Right cardiac atrium (tissue), 5 donors: Measurements from ENCODE around the gene ULK4. TPM values are rescaled to one million over a fixed set of nuclear protein-coding genes. Genes with fewer than 3 reads are reported as not detected.

Source experiments
- ATAC-seq, 2 donors: fragments of 200-7000 bp; cut with Tn5 transposase; one replicate each; pipeline versions ENCODE4 v1.8.0 to v1.9.1; 2020; ENCODE audit warnings: moderate library complexity in 2 of 2, mild to moderate bottlenecking in 1 of 2
- DNase-seq, 3 donors: peaks; one replicate each; pipeline ENCODE4 v3.0.0-alpha.2; 2020
- H3K27ac ChIP-seq: one replicate; pipeline ENCODE4 v1.5.1; 2013; ENCODE audit warnings: mild to moderate bottlenecking, low read length, control low read depth, moderate library complexity
- H3K27me3 ChIP-seq: one replicate; pipeline ENCODE4 v1.6.1; 2013; ENCODE audit not compliant: control insufficient read depth, insufficient read depth
- H3K4me1 ChIP-seq: one replicate; pipeline ENCODE4 v1.6.1; 2013; ENCODE audit warnings: low read length; ENCODE audit not compliant: control insufficient read depth, insufficient read depth
- H3K4me3 ChIP-seq: one replicate; pipeline ENCODE4 v1.5.1; 2013; ENCODE audit warnings: low read length, control low read depth
- H3K9me3 ChIP-seq: one replicate; pipeline ENCODE4 v1.6.1; 2013; ENCODE audit warnings: low read length; ENCODE audit not compliant: control insufficient read depth
- WGBS: extraction: QIAGEN DNeasy Blood & Tissue Kit; methylation state at CpG from one replicate; pipeline ENCODE4 v1.1.7; 2013; 5-methylcytosine and 5-hydroxymethylcytosine counted together
- intact Hi-C, 4 donors: fragments of 100-400 bp; cut with DNase I; formaldehyde crosslinking; loops; one replicate each; pipeline versions ENCODE4 v1.11.0 to v1.14.0; 2022 to 2023
- polyA plus RNA-seq: library from polyadenylated mRNA; stranded (reverse); fragments of 200-250 nt; gene quantifications from one replicate; pipeline ENCODE4 v1.2.3, GENCODE V29; 2013
- total RNA-seq, 4 donors: library from RNA; stranded (reverse); fragmentation: NEBNext Ultra II Directional; extraction: Animal tissue kit (Norgen Biotek cat#: 25700); gene quantifications; one replicate each; pipeline ENCODE4 v1.2.1, GENCODE V29; 2021
- donor health status: healthy with polysubstance abuse.
- donor health status: DM: no; HTN: yes; CAD: no.
- donor health status: DM: no; HTN: no; CAD: no.
- donor health status: DM: no; HTN: yes; CAD: no; lungs with severe emphysema.
- donor health status: DM: yes; HTN: yes; CAD: no.

The ULK4 gene
- total and polyA plus RNA-seq, 5 donors = 13.8 to 22.4 (median 18.0) TPM

DNA sequence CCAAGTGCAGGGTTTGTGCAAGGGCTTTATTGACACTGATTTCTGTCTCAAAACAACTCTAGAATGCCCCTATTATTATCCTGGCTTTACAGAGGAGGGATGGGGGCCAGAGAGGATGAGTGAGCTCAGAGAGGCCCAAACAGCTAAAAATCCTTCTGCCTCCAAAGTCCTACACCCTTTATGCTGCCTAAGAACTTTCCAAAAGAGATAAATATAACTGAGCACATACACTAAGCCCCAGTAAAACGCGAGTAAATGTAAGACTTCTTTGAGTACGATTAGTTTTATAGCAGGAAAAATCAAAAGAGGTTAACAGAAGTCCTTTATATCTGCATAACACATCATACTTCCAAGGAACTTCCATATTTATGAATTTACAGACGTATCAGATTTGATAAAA is 613.5 kb downstream of the ULK4 start:
- H3K9me3 ChIP-seq = no peaks in the 10 kb centered on the region
- no peaks in the 10 kb centered on the region for H3K27me3 ChIP-seq
- peaks cover 4% of the 10 kb centered on the region for H3K4me1 ChIP-seq
- 90% methylated on average over 4 of the region's 4 CpGs for WGBS
- no peak overlapping the region for H3K27ac ChIP-seq
- no peak for DNase-seq
- intact Hi-C loops = no loop called here
- no peak overlapping the region for H3K4me3 ChIP-seq
- ATAC-seq = no peak

DNA sequence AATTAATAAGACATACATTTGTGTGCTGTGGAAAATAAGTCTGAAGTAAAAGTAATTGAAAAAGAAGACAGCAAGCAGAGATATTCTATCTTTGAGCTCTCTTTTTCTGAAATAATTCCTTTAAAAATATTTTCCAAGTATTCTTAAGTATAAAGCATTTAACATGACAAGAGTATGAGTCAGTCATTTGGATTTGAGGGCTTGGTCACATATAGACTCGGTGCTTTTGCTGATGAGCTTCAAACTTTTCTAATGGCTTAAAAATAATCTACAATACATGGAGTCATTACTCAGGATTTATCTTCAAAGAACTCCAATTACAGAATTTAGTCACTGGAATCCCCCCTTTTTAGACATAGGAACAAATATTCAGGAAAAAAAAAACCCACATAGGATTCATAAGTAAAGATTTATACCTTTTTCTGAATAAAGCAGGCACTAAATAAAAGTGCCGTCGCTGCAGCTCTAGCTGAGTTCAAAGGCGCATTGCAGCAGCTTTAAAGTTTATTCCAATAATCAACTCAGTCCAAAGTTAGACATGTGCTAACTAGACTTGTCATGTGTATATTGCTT is 615.1 kb downstream of the ULK4 start:
- ATAC-seq (no peak), DNase-seq (no peak)
- 79% methylated on average over 4 of the region's 4 CpGs for WGBS

DNA sequence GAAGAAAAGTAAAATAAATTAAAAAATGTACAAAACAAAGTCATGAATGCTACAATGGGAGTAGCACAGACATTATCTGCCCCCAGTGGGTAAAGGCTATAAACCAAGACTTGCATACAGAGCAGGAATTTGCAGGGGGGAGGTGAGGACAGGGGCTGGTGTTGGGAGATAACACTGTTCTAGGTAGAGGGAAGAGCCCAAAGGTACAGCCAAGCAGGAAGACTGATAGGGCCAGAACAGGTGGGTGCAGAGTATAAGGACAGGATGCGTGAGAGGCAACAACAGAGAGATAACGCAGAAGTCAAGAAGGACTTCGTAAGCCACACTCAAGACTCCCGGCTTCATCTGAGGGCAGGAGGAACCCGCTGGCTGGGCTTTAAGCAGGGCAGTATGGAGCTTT is 616.1 kb downstream of the ULK4 start:
- H3K27ac ChIP-seq = no peak overlapping the region
- H3K4me3 ChIP-seq = no peak overlapping the region
- H3K9me3 ChIP-seq = no peaks in the 10 kb centered on the region
- no peak for ATAC-seq
- no peaks in the 10 kb centered on the region for H3K4me1 ChIP-seq
- WGBS = 91% methylated on average over 5 of the region's 5 CpGs
- DNase-seq = no peak
- intact Hi-C loops = no loop called here
- no peaks in the 10 kb centered on the region for H3K27me3 ChIP-seq

More for the DNA sequence above, 615.1 kb downstream of the ULK4 start:
- H3K4me1 ChIP-seq = peaks cover 2% of the 10 kb centered on the region
- no peaks in the 10 kb centered on the region for H3K27me3 ChIP-seq
- H3K9me3 ChIP-seq = no peaks in the 10 kb centered on the region
- intact Hi-C loops = no loop called here
- no peak overlapping the region for H3K4me3 ChIP-seq
- no peak overlapping the region for H3K27ac ChIP-seq

DNA sequence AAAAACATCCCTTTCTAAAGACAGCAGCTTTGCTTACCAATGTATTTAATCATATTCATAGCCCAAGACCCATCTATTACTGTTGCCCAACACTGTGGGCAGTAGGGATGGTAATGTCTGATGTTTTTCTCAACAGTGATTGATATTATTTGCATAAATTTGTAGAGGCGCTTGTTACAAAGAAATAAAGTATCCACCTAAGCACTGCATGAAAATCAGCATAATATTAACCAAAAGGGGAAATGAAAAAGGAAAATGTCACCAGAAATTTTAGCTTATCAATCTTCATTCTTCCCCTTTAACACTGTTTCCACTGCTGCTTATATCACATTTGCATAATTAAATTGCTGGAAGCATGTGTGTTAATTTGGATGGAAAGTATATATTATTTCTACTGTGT is 622.1 kb downstream of the ULK4 start:
- Histone ChIP-seq H3K4me3 (no peak overlapping the region), H3K9me3 (no peaks in the 10 kb centered on the region), H3K27ac (no peak overlapping the region), H3K27me3 (no peaks in the 10 kb centered on the region), H3K4me1 (no peaks in the 10 kb centered on the region)
- ATAC-seq = no peak
- 93% methylated on average over 1 of the region's 1 CpG for WGBS
- intact Hi-C loops = no loop called here
- no peak for DNase-seq

DNA sequence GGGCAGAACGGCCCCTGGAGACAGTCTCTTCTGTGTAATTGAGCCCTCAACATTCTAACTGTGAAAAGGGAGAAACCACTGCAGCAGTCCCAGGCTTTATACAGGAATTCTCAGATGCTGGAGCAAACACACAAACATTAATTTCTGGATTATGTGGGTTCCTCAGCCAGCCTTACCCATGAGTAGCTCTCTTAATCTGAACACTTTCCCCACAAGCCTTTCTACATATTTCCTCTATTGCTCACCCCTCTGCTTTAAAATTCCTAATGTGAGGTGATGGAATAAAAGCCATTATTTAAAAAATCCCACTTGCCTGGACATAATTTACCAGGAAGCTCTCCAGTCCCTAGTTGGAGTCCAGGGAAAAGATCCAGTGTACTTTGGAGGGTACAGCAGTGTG is 623.6 kb downstream of the ULK4 start:
- WGBS = 73% methylated on average over 1 of the region's 1 CpG
- H3K4me3 ChIP-seq = no peak overlapping the region
- no peaks in the 10 kb centered on the region for H3K9me3 ChIP-seq
- DNase-seq = no peak
- no peak for ATAC-seq
- no peak overlapping the region for H3K27ac ChIP-seq
- intact Hi-C loops = no loop called here
- no peaks in the 10 kb centered on the region for H3K4me1 ChIP-seq
- no peaks in the 10 kb centered on the region for H3K27me3 ChIP-seq

DNA sequence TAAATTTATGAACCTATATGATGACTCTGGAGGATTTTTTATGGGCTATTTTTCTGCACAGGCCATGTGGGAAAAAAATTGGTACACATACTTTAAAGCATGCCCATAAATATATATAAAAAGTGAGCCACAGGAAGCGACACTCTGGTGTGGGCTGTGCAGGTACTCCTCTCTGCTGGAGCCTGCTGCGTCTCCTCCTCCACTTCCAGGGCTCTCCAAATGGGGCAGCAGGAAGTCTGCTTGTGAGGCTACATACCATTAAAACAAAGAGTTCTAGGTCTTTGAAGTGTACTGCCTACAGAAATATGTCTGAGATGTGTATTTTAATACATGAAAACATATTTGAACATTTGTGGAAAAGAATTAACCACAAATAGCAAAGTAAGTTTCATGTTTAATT is 627.5 kb downstream of the ULK4 start:
- intact Hi-C loops = no loop called here
- H3K4me1 ChIP-seq = peaks cover 8% of the 10 kb centered on the region
- no peak overlapping the region for H3K4me3 ChIP-seq
- H3K27ac ChIP-seq = no peak overlapping the region
- DNase-seq (no peak), ATAC-seq (no peak)
- H3K9me3 ChIP-seq = no peaks in the 10 kb centered on the region
- no peaks in the 10 kb centered on the region for H3K27me3 ChIP-seq
- 80% methylated on average over 2 of the region's 2 CpGs for WGBS

DNA sequence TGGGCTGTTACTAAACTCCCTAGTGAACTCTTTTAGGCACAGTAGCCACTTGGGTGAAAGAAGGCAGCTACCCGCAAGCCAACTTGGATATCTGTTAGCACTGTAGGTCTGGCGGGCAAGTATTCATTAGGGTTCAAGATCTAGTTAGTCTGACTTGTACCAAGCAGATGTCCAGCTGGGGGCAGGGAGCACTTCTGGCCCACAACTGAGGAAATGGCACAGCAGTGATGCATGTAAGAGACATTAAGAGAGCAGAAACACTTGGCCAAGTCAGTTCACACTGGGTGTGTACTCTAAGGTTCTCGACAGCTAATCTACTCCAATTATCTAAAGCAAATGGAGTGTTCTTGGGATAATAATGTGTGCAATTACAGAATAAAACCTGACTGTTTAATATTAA is 630.9 kb downstream of the ULK4 start:
- Histone ChIP-seq H3K27ac (no peak overlapping the region), H3K27me3 (no peaks in the 10 kb centered on the region), H3K4me1 (peaks cover 8% of the 10 kb centered on the region), H3K9me3 (no peaks in the 10 kb centered on the region), H3K4me3 (no peak overlapping the region)
- intact Hi-C loops = no loop called here
- 80% methylated on average over 3 of the region's 3 CpGs for WGBS
- peak in 1 of 2 donors; percentile 14 for ATAC-seq
- no peak for DNase-seq

DNA sequence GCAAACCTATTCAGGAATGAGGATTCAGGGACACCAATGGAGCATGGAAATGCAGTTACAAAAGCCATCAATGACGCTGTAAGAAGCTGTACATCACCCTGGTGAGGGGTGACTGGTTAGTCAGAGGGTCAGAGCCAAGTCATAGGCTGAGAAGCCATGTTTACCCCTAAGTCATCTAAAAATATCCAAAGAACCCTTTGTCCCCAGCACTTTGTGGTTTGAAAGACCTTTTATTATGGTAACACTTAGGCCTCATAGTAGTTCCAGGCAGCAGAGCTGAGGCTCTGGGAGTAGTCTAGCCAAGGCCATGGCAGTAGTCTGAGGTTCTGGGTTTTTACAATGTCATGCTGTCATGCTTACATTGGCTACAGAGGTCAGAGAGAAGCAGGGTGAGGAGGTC is 631.4 kb downstream of the ULK4 start:
- Histone ChIP-seq H3K4me3 (no peak overlapping the region), H3K9me3 (no peaks in the 10 kb centered on the region), H3K27ac (no peak overlapping the region), H3K4me1 (peaks cover 8% of the 10 kb centered on the region), H3K27me3 (no peaks in the 10 kb centered on the region)
- 80% methylated on average over 1 of the region's 1 CpG for WGBS
- ATAC-seq = peak; percentile 21 to 31
- intact Hi-C loops = no loop called here
- DNase-seq = no peak

DNA sequence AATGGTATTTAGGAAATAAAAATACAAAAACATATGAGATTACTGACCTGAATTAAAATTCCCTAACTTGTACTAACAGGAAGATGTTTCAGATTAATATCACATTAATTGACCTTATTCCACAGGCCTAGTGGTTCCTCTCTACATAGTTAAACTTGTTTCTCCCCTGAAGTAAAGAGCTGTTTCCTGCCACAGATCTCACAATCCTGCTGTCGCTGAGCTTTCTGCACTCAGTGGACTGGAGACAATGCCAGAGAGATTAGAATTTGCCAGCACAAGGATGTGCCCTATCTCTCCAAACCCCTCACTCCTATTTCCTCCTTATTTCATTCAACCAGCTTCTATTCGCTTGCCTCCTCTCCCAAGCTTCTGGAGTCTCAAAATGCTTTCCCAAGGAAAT is 632.0 kb downstream of the ULK4 start:
- Histone ChIP-seq H3K27me3 (no peaks in the 10 kb centered on the region), H3K9me3 (no peaks in the 10 kb centered on the region), H3K4me3 (no peak overlapping the region), H3K27ac (no peak overlapping the region), H3K4me1 (peaks cover 8% of the 10 kb centered on the region)
- 36% methylated on average over 2 of the region's 2 CpGs for WGBS
- no peak for DNase-seq
- peak; percentile 22 to 54 for ATAC-seq
- intact Hi-C loops = no loop called here

DNA sequence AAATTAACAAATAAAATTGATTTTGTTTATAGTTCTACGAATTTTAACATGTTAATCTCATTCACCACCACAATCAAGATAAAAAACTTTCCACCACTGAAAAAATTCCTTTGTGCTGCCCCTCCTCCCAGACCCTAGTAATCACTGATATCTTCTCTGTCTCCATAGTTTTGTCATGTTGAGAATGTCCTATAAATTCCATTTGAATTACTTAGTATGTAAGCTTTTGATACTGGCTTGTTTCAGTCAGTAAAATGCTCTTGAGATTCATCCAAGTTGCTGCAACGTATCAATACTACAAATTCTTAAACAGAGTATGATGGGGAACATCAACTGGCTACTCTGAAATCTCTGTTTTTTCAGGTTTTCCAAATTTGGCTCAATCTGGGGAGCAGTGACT is 633.0 kb downstream of the ULK4 start:
- WGBS = 59% methylated on average over 2 of the region's 2 CpGs
- no peak overlapping the region for H3K4me3 ChIP-seq
- no peak for ATAC-seq
- intact Hi-C loops = no loop called here
- H3K27me3 ChIP-seq = no peaks in the 10 kb centered on the region
- H3K4me1 ChIP-seq = peaks cover 8% of the 10 kb centered on the region
- no peaks in the 10 kb centered on the region for H3K9me3 ChIP-seq
- DNase-seq = no peak
- no peak overlapping the region for H3K27ac ChIP-seq

DNA sequence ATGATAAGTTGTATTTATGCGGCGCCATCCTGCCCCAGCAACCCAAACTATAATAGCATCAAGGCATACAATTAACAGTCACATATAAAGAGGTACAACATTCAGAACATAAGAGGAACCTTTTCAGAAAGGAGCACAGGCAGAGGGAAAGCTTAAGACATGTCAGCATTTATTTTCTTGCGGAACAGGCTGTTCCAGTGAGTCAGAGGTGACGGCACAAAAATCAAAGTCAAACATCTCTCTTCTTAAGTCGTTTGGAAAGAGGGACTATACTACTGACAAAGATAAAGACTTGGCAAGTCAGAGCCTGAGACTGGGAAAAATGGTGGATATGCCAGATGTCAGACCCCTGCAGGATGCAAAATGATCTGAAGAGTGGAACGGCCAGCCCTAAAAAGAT is 634.2 kb downstream of the ULK4 start:
- 73% methylated on average over 6 of the region's 6 CpGs for WGBS
- H3K27me3 ChIP-seq = no peaks in the 10 kb centered on the region

DNA sequence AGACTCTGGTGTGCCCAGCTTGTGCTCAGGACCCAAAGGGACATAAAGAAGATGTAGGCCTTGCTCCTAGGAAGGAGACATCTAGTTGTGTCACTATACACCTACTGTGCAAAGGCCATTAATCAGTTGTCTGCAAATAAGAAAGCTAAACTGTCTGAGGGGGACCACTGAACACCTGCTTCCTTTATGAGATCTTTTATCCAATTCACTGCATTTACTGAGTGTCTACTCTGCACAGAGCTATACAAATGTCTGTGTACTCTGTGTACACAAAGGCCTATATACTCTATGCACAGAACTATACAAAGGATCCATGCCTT is 637.8 kb downstream of the ULK4 start:
- intact Hi-C loops = no loop called here
- Histone ChIP-seq H3K4me3 (no peak overlapping the region), H3K27ac (no peak overlapping the region), H3K27me3 (no peaks in the 10 kb centered on the region), H3K4me1 (no peaks in the 10 kb centered on the region), H3K9me3 (no peaks in the 10 kb centered on the region)
- DNase-seq (no peak), ATAC-seq (no peak)

More for the DNA sequence above, 634.2 kb downstream of the ULK4 start:
- Histone ChIP-seq H3K27ac (no peak overlapping the region), H3K4me1 (peaks cover 8% of the 10 kb centered on the region), H3K9me3 (no peaks in the 10 kb centered on the region), H3K4me3 (no peak overlapping the region)
- peak in 1 of 2 donors; percentile 31 for ATAC-seq
- intact Hi-C loops = no loop called here
- DNase-seq = no peak
